ENCODE results near the gene NSUN6. TPM values are rescaled to one million over a fixed set of nuclear protein-coding genes. Genes with fewer than 3 reads are reported as not detected.
A peak's percentile ranks its signal among the peaks of the same experiment; 100 is the strongest.
"Not testable (repeated sequence)": the region's sequence is repeated elsewhere in the genome, so short reads cannot be mapped to it uniquely, and the experiment has no call there.

Gene NSUN6
- total RNA-seq, 1 experiment from 2014 or later: 15.1 TPM

DNA sequence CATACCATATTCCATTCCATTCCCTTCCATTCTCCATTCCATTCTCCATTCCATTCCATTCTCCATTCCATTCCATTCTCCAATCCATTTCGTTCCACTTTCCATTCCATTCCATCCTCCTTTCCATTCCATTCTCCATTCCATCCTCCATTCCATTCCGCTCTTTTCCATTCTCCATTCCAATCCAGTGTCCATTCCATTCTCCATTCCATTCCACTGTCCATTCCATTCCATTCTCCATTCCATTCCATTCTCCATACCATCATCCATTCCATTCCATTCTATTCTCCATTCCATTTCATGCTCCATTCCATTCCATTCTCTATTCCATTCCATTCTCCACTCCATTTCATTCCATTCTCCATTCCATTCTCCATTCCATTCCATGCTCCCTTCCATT is 81.0 kb downstream of the NSUN6 start:
- peaks cover 10% of the 10 kb centered on the region for H3K9me3 Mint-ChIP-seq
- CTCF ChIA-PET; H3K4me3 Mint-ChIP-seq; ATAC-seq; POLR2A ChIA-PET; H3K27ac Mint-ChIP-seq; H3K27me3 Mint-ChIP-seq (ENCODE audit: low read depth); H3K36me3 Mint-ChIP-seq; DNase-seq (ENCODE audit: low spot score); H3K4me1 Mint-ChIP-seq: not testable (repeated sequence)
- TF ChIP-seq, protein P1, sequence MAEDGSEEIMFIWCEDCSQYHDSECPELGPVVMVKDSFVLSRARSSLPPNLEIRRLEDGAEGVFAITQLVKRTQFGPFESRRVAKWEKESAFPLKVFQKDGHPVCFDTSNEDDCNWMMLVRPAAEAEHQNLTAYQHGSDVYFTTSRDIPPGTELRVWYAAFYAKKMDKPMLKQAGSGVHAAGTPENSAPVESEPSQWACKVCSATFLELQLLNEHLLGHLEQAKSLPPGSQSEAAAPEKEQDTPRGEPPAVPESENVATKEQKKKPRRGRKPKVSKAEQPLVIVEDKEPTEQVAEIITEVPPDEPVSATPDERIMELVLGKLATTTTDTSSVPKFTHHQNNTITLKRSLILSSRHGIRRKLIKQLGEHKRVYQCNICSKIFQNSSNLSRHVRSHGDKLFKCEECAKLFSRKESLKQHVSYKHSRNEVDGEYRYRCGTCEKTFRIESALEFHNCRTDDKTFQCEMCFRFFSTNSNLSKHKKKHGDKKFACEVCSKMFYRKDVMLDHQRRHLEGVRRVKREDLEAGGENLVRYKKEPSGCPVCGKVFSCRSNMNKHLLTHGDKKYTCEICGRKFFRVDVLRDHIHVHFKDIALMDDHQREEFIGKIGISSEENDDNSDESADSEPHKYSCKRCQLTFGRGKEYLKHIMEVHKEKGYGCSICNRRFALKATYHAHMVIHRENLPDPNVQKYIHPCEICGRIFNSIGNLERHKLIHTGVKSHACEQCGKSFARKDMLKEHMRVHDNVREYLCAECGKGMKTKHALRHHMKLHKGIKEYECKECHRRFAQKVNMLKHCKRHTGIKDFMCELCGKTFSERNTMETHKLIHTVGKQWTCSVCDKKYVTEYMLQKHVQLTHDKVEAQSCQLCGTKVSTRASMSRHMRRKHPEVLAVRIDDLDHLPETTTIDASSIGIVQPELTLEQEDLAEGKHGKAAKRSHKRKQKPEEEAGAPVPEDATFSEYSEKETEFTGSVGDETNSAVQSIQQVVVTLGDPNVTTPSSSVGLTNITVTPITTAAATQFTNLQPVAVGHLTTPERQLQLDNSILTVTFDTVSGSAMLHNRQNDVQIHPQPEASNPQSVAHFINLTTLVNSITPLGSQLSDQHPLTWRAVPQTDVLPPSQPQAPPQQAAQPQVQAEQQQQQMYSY (CRISPR knock-in tag; IDR thresholded peaks at IDR 0.05): peak; percentile 65

DNA sequence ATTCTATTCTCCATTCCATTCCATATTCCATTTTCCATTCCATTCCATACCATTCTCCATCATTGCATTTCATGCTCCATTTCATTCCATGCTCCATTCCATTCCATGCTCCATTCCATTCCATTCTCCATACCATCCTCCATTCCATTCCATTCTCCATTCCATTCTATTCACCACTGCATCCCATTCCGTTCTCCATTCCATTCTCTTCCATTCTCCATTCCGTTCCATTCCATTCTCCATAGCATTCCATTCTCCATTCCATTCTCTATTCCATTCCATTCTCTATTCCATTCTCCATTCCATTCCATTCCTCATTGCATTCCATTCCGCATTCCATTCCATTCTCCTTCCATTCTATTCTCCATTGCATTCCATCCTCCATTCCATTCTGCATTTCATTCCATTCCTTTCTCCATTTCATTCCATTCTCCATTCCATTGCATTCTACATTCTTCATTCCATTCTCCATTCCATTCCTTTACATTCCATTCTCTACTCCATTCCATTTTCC is 84.0 kb downstream of the NSUN6 start:
- no peaks in the 10 kb centered on the region for H3K4me1 Mint-ChIP-seq
- H3K27me3 Mint-ChIP-seq (ENCODE audit: low read depth): no peaks in the 10 kb centered on the region

More for the DNA sequence above, 84.0 kb downstream of the NSUN6 start:
- Mint-ChIP-seq H3K4me3 (no peak overlapping the region), H3K9me3 (no peaks in the 10 kb centered on the region), H3K27ac (no peak overlapping the region), H3K36me3 (no peaks in the 10 kb centered on the region)
- ATAC-seq (no peak), DNase-seq (ENCODE audit: low spot score) (no peak)
- TF ChIP-seq ZBTB43 (CRISPR knock-in tag; IDR thresholded peaks at IDR 0.05): no peak
- no peak for TF ChIP-seq EMX1 (CRISPR knock-in tag; IDR thresholded peaks at IDR 0.05)
- TF ChIP-seq, protein P1 (CRISPR knock-in tag; IDR thresholded peaks at IDR 0.05): peak; percentile 9; the same call in 1 of the 2 replicates
- TF ChIP-seq, protein P2, sequence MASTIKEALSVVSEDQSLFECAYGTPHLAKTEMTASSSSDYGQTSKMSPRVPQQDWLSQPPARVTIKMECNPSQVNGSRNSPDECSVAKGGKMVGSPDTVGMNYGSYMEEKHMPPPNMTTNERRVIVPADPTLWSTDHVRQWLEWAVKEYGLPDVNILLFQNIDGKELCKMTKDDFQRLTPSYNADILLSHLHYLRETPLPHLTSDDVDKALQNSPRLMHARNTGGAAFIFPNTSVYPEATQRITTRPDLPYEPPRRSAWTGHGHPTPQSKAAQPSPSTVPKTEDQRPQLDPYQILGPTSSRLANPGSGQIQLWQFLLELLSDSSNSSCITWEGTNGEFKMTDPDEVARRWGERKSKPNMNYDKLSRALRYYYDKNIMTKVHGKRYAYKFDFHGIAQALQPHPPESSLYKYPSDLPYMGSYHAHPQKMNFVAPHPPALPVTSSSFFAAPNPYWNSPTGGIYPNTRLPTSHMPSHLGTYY (CRISPR knock-in tag; IDR thresholded peaks at IDR 0.05): no peak
- TF ChIP-seq, protein P3, sequence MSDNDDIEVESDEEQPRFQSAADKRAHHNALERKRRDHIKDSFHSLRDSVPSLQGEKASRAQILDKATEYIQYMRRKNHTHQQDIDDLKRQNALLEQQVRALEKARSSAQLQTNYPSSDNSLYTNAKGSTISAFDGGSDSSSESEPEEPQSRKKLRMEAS (CRISPR knock-in tag; IDR thresholded peaks at IDR 0.05): no peak
- no peak for TF ChIP-seq ZNF532 (CRISPR knock-in tag; IDR thresholded peaks at IDR 0.05; ENCODE audit: borderline replicate concordance)
- TF ChIP-seq, protein P4, sequence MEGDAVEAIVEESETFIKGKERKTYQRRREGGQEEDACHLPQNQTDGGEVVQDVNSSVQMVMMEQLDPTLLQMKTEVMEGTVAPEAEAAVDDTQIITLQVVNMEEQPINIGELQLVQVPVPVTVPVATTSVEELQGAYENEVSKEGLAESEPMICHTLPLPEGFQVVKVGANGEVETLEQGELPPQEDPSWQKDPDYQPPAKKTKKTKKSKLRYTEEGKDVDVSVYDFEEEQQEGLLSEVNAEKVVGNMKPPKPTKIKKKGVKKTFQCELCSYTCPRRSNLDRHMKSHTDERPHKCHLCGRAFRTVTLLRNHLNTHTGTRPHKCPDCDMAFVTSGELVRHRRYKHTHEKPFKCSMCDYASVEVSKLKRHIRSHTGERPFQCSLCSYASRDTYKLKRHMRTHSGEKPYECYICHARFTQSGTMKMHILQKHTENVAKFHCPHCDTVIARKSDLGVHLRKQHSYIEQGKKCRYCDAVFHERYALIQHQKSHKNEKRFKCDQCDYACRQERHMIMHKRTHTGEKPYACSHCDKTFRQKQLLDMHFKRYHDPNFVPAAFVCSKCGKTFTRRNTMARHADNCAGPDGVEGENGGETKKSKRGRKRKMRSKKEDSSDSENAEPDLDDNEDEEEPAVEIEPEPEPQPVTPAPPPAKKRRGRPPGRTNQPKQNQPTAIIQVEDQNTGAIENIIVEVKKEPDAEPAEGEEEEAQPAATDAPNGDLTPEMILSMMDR (IDR thresholded peaks at IDR 0.05): no peak
- TF ChIP-seq TP53 (CRISPR knock-in tag; IDR thresholded peaks at IDR 0.05): no peak
- POLR2A ChIA-PET: no interaction called here
- CTCF ChIA-PET: no interaction called here

All from WTC11 (cell line).